DOHH2 (cell line): ENCODE data around the gene COX7C.

Source experiments
- H3F3A ChIP-seq: fragments of 200-600 bp; sonication (generic), shearing (Covaris generic); 2 replicates; pipeline ENCODE4 v1.6.0; 2016; ENCODE audit warnings: antibody characterized with exemption, mild to moderate bottlenecking; ENCODE audit not compliant: control insufficient read depth, insufficient read depth
- H3K27ac ChIP-seq: fragments of 200-600 bp; sonication (generic); 2 replicates; pipeline ENCODE4 v1.5.1; 2014; ENCODE audit warnings: low read depth, mild to moderate bottlenecking, low read length, moderate library complexity
- H3K27me3 ChIP-seq: fragments of 200-600 bp; sonication (generic); 2 replicates; pipeline ENCODE4 v1.6.1; 2014; ENCODE audit warnings: mild to moderate bottlenecking, low read length, mixed read lengths; ENCODE audit not compliant: control insufficient read depth
- H3K36me3 ChIP-seq: fragments of 200-600 bp; sonication (generic); 2 replicates; pipeline ENCODE4 v1.6.1; 2014; ENCODE audit warnings: mild to moderate bottlenecking, low read length, moderate library complexity, mixed read lengths; ENCODE audit not compliant: control insufficient read depth
- H3K4me1 ChIP-seq: fragments of 200-600 bp; sonication (generic); 2 replicates; pipeline ENCODE4 v1.6.1; 2014; ENCODE audit warnings: mild to moderate bottlenecking, low read length, mixed read lengths; ENCODE audit not compliant: control insufficient read depth
- H3K4me2 ChIP-seq: fragments of 200-600 bp; sonication (generic); 2 replicates; pipeline ENCODE4 v1.6.0; 2014; ENCODE audit warnings: mild to moderate bottlenecking, low read length, moderate library complexity
- H3K4me3 ChIP-seq: fragments of 200-600 bp; sonication (generic); 2 replicates; pipeline ENCODE4 v1.5.1; 2014; ENCODE audit warnings: mild to moderate bottlenecking, low read length, mixed read lengths
- H3K79me2 ChIP-seq: fragments of 200-600 bp; sonication (generic); 2 replicates; pipeline ENCODE4 v1.6.1; 2014; ENCODE audit warnings: mild to moderate bottlenecking, low read length, mixed read lengths; ENCODE audit not compliant: control insufficient read depth
- H3K9me2 ChIP-seq: fragments of 200-600 bp; sonication (generic); replicated peaks from 2 replicates; pipeline ENCODE4 v1.6.1; 2014; ENCODE audit warnings: mild to moderate bottlenecking, low read length, mixed read lengths; ENCODE audit not compliant: control insufficient read depth
- H3K9me3 ChIP-seq: fragments of 200-600 bp; sonication (generic); 2 replicates; pipeline ENCODE4 v1.6.1; 2014; ENCODE audit warnings: antibody characterized with exemption, low read length, mixed read lengths; ENCODE audit not compliant: control insufficient read depth, insufficient read depth
- H4K20me1 ChIP-seq: fragments of 200-600 bp; sonication (generic); 2 replicates; pipeline ENCODE4 v1.6.0; 2014; ENCODE audit warnings: low read depth, mild to moderate bottlenecking, antibody characterized with exemption, low read length, moderate library complexity; ENCODE audit not compliant: control insufficient read depth, insufficient read depth
- EZH2phosphoT487 ChIP-seq: fragments of 200-600 bp; sonication (generic); IDR thresholded peaks from 2 replicates; pipeline ENCODE4 v1.6.1; 2017; ENCODE audit warnings: borderline replicate concordance, mild to moderate bottlenecking, antibody characterized with exemption, low read length, moderate library complexity, mixed read lengths
- TF ChIP-seq, protein P1 (sequence below): fragments of 200-600 bp; sonication (generic); IDR thresholded peaks from one replicate; pipeline ENCODE4 v1.5.1; 2014; ENCODE audit warnings: antibody characterized with exemption, mild to moderate bottlenecking, low read depth, low read length; ENCODE audit not compliant: poor library complexity, severe bottlenecking

COX7C gene

DNA sequence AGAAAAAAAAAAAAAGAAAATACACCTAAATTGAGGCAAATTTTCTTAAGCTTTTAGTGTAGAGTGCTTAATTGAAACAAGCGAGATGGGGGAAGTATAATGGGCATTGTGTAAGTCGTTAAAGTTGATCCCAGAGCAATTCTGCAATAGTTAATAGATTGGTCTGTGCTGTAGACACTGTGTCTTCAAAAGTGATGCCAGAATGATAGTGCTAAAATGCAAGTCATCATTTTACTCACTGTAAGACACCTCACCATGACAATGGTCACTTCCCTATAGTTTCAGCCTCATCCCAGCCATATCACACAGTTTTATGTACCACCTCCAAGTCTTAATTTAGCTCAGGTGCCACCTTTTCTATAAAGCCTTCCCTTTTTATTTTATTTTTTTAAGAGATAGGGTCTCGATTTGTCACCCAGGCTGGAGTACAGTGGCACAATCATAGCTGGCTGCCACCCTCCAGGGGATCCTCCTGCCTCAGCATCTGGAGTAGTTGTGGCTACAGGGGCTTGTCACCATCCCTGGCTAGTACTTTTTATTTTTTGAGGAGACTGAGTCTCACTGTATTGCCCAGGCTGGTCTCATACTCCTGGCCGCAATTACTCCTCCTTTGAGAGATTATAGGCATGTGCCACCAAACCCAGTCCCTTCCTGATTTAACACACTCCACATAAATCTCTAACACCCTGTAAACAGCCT lies 6.2 kb downstream of the COX7C start:
- Histone ChIP-seq H3F3A (peaks cover 29% of the 10 kb centered on the region), H3K36me3 (peaks cover 38% of the 10 kb centered on the region), H3K27ac (no peak overlapping the region), H3K79me2 (peaks cover 14% of the 10 kb centered on the region), H3K4me3 (no peak overlapping the region), H3K9me3 (no peaks in the 10 kb centered on the region), H4K20me1 (no peaks in the 10 kb centered on the region), H3K4me2 (no peak overlapping the region), H3K4me1 (peaks cover 5% of the 10 kb centered on the region), H3K27me3 (peaks cover 4% of the 10 kb centered on the region; the same call in 1 of the 2 replicates), H3K9me2 (no peaks in the 10 kb centered on the region)
- TF ChIP-seq EZH2phosphoT487, result no peak
- TF ChIP-seq, protein P1, sequence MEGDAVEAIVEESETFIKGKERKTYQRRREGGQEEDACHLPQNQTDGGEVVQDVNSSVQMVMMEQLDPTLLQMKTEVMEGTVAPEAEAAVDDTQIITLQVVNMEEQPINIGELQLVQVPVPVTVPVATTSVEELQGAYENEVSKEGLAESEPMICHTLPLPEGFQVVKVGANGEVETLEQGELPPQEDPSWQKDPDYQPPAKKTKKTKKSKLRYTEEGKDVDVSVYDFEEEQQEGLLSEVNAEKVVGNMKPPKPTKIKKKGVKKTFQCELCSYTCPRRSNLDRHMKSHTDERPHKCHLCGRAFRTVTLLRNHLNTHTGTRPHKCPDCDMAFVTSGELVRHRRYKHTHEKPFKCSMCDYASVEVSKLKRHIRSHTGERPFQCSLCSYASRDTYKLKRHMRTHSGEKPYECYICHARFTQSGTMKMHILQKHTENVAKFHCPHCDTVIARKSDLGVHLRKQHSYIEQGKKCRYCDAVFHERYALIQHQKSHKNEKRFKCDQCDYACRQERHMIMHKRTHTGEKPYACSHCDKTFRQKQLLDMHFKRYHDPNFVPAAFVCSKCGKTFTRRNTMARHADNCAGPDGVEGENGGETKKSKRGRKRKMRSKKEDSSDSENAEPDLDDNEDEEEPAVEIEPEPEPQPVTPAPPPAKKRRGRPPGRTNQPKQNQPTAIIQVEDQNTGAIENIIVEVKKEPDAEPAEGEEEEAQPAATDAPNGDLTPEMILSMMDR, result no peak

DNA sequence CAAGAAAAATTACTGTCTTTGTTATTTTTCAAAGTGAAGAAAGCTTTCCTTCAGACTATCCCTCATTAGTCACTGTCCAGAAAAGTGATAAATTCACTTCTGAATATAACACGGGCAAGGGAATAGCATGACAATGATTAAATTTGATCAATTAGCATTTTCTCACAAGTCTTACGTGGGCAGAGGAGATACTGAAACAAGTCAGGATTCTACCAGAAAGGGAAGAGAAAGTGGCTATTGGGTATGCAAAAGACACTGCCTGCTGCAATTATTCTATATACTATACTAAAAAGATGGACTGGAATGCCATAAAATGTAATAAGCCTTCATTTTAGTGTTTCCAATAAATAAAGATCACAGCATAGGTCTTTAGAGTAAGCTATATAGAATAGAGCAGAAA lies 7.4 kb downstream of the COX7C start:
- no peak overlapping the region for H3K4me3 ChIP-seq
- no peak for TF ChIP-seq EZH2phosphoT487
- TF ChIP-seq, protein P1, result no peak
- H3K36me3 ChIP-seq, result peaks cover 26% of the 10 kb centered on the region
- H3K27me3 ChIP-seq, result peaks cover 4% of the 10 kb centered on the region; the same call in 1 of the 2 replicates
- no peaks in the 10 kb centered on the region for H4K20me1 ChIP-seq
- no peak overlapping the region for H3K27ac ChIP-seq
- H3K4me2 ChIP-seq, result no peak overlapping the region
- H3K9me2 ChIP-seq, result no peaks in the 10 kb centered on the region
- peaks cover 23% of the 10 kb centered on the region for H3F3A ChIP-seq
- H3K4me1 ChIP-seq, result no peaks in the 10 kb centered on the region
- H3K79me2 ChIP-seq, result peaks cover 2% of the 10 kb centered on the region
- no peaks in the 10 kb centered on the region for H3K9me3 ChIP-seq

DNA sequence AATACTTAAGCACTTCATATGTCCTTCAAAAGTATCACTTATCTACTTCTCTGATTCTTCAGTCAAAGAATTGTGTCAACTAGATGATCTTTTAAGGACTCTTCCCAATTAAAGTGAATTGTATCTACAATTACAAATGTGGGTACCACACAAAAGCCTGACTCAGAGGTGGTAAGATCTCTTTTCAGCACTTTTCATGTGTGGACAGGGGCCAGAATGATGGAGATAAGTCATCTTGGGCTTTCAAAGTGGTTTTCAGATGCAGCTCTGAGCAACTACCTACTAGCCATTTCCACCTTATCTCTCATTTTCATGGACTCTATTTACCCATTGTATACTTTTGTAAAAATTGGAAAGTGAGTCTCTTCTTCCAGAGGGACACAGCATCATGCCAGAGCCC lies 8.4 kb downstream of the COX7C start:
- Histone ChIP-seq H3K27me3 (peaks cover 4% of the 10 kb centered on the region; the same call in 1 of the 2 replicates), H3K4me3 (no peak overlapping the region), H3K9me3 (no peaks in the 10 kb centered on the region), H3K4me2 (no peak overlapping the region), H3K4me1 (no peaks in the 10 kb centered on the region), H3F3A (peaks cover 17% of the 10 kb centered on the region), H4K20me1 (no peaks in the 10 kb centered on the region), H3K9me2 (no peaks in the 10 kb centered on the region), H3K79me2 (no peaks in the 10 kb centered on the region), H3K36me3 (peaks cover 16% of the 10 kb centered on the region), H3K27ac (no peak overlapping the region)
- TF ChIP-seq, protein P1, result no peak
- TF ChIP-seq EZH2phosphoT487, result no peak
